Stomach (tissue), 9 donors: ENCODE results near the gene ADD2. TPM values are rescaled to one million over a fixed set of nuclear protein-coding genes. Genes with fewer than 3 reads are reported as not detected.

ENCODE experiments used
- DNase-seq, 2 donors: peaks; one replicate each; pipeline versions ENCODE4 v3.0.0 to v3.0.0-alpha.2; 2013 to 2019
- H3K27ac ChIP-seq, 5 donors: fragments of 200-600 bp in 4 of 5; sonication (generic) in 4 of 5; one replicate each; pipeline ENCODE4 v1.5.1; 2013 to 2019; ENCODE audit warnings: mild to moderate bottlenecking in 1 of 5, moderate library complexity in 1 of 5
- H3K27me3 ChIP-seq, 3 donors: fragments of 200-600 bp; sonication (generic); one replicate each; pipeline ENCODE4 v1.5.1; 2017 to 2019; ENCODE audit warnings: mixed run types in 1 of 3
- H3K36me3 ChIP-seq, 4 donors: fragments of 200-600 bp; sonication (generic); 1 replicate in 3 of 4; 2 replicates in 1 of 4; pipeline ENCODE4 v1.5.1; 2016 to 2019
- H3K4me1 ChIP-seq, 4 donors: fragments of 200-600 bp; sonication (generic); one replicate each; pipeline ENCODE4 v1.5.1; 2016 to 2019
- H3K4me3 ChIP-seq, 4 donors: fragments of 200-600 bp; sonication (generic) in 3 of 4; one replicate each; pipeline ENCODE4 v1.5.1; 2016 to 2019; ENCODE audit warnings: mild to moderate bottlenecking in 1 of 4
- H3K9me3 ChIP-seq, 4 donors: fragments of 200-600 bp; sonication (generic); one replicate each; pipeline ENCODE4 v1.5.1; 2016 to 2019
- EP300 ChIP-seq: sonication (generic); formaldehyde crosslinking; IDR thresholded peaks from one replicate; pipeline ENCODE4 v1.6.1; 2017; ENCODE audit warnings: antibody characterized with exemption
- POLR2A ChIP-seq, 4 donors: fragments of 450-650 bp; IDR thresholded peaks; one replicate each; pipeline ENCODE4 v1.6.1; 2016; ENCODE audit warnings: antibody characterized with exemption in 4 of 4, control low read depth in 2 of 4, mild to moderate bottlenecking in 1 of 4, moderate library complexity in 1 of 4
- POLR2AphosphoS5 ChIP-seq, 3 donors: sonication (generic); formaldehyde crosslinking; IDR thresholded peaks; one replicate each; pipeline ENCODE4 v1.6.1; 2016; ENCODE audit warnings: antibody characterized with exemption in 3 of 3
- WGBS, 5 donors: extraction: QIAGEN DNeasy Blood & Tissue Kit in 3 of 5; methylation state at CpG; one replicate each; pipeline versions ENCODE4 v1.1.5 to v1.1.7; 2013 to 2018; 5-methylcytosine and 5-hydroxymethylcytosine counted together
- intact Hi-C: fragments of 100-400 bp; cut with DNase I; formaldehyde crosslinking; loops from one replicate; pipeline ENCODE4 v1.15.1; 2023; ENCODE audit warnings: low total_unique reads
- polyA plus RNA-seq, 3 donors: library from polyadenylated mRNA; stranded (reverse); fragments of 200-250 nt; gene quantifications; one replicate each; pipeline ENCODE4 v1.2.3, GENCODE V29; 2013
- total RNA-seq, 5 donors: library from RNA; depleted of rRNA; stranded (reverse); fragments of >200 nt; gene quantifications; one replicate each; pipeline versions ENCODE4 v1.1.0 to v1.2.3, GENCODE V29; 2014 to 2016
- TF ChIP-seq, protein P1 (sequence below), 7 experiments: fragments of 450-650 bp in 4 of 7; fragments of 200-600 bp in 3 of 7; sonication (generic) in 3 of 7; IDR thresholded peaks; one replicate each; pipeline ENCODE4 v1.5.1; 2016 to 2019; ENCODE audit warnings: antibody characterized with exemption in 7 of 7, control low read depth in 2 of 7, mild to moderate bottlenecking in 1 of 7
- donor health status: healthy with polysubstance abuse.
- donor health status: Bipolar disorder and iron deficiency.
- donor health status: healthy.

The ADD2 gene
- total and polyA plus RNA-seq, 8 donors: 0.12 to 5.5 (median 1.5) TPM; not detected in 2

DNA sequence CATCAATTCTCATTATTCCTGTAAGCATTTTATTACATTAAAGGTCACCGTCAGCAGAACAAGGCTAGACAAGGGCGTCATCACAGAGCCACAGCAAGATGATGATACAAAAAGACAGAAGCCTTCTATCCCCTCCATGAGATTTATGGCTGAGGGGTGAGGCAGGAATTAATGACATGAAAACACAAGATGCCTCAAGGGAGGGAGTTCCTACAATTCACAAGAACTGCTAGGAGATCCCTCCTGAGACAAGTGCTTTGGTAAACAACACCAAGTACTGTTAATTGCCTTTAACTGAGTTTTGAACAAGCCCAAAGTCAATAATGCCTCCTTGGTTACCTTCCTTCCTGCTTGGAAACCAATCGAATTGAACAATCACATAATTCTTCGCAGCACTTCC lies 14.1 kb downstream of the ADD2 start:
- 58 to 78% (median 71%) methylated on average over 4 of the region's 4 CpGs for WGBS, 5 donors
- intact Hi-C loops: no loop called here
- DNase-seq: no peak
- peaks cover 0 to 54% (median 5%) of the 10 kb centered on the region in 3 donors for H3K27me3 ChIP-seq
- H3K4me3 ChIP-seq: no peak overlapping the region
- H3K9me3 ChIP-seq: no peaks in the 10 kb centered on the region
- TF ChIP-seq, protein P1, sequence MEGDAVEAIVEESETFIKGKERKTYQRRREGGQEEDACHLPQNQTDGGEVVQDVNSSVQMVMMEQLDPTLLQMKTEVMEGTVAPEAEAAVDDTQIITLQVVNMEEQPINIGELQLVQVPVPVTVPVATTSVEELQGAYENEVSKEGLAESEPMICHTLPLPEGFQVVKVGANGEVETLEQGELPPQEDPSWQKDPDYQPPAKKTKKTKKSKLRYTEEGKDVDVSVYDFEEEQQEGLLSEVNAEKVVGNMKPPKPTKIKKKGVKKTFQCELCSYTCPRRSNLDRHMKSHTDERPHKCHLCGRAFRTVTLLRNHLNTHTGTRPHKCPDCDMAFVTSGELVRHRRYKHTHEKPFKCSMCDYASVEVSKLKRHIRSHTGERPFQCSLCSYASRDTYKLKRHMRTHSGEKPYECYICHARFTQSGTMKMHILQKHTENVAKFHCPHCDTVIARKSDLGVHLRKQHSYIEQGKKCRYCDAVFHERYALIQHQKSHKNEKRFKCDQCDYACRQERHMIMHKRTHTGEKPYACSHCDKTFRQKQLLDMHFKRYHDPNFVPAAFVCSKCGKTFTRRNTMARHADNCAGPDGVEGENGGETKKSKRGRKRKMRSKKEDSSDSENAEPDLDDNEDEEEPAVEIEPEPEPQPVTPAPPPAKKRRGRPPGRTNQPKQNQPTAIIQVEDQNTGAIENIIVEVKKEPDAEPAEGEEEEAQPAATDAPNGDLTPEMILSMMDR (IDR thresholded peaks at IDR 0.05): no peak
- TF ChIP-seq POLR2A (IDR thresholded peaks at IDR 0.05) (no peak), POLR2AphosphoS5 (IDR thresholded peaks at IDR 0.05) (no peak), EP300 (no peak)
- H3K4me1 ChIP-seq: no peaks in the 10 kb centered on the region
- no peaks in the 10 kb centered on the region for H3K36me3 ChIP-seq
- no peak overlapping the region for H3K27ac ChIP-seq

- Histone ChIP-seq H3K27me3 (peaks cover 0 to 56% (median 5%) of the 10 kb centered on the region in 3 donors), H3K4me3 (no peak overlapping the region), H3K36me3 (no peaks in the 10 kb centered on the region), H3K27ac (no peak overlapping the region), H3K9me3 (no peaks in the 10 kb centered on the region), H3K4me1 (no peaks in the 10 kb centered on the region)
- intact Hi-C loops: no loop called here
- DNase-seq: no peak
- TF ChIP-seq, protein P1 (IDR thresholded peaks at IDR 0.05): no peak
- TF ChIP-seq EP300 (no peak), POLR2AphosphoS5 (IDR thresholded peaks at IDR 0.05) (no peak), POLR2A (IDR thresholded peaks at IDR 0.05) (no peak)
Observed at GRCh38 chr2:70753031-70753430, 15.0 kb downstream of the ADD2 start.

GRCh38 chr2:70752396-70752795 lies 15.6 kb downstream of the ADD2 start:
- no peak overlapping the region for H3K4me3 ChIP-seq
- TF ChIP-seq, protein P1 (IDR thresholded peaks at IDR 0.05): no peak
- TF ChIP-seq POLR2A (IDR thresholded peaks at IDR 0.05) (no peak), EP300 (no peak), POLR2AphosphoS5 (IDR thresholded peaks at IDR 0.05) (no peak)
- 60 to 81% (median 78%) methylated on average over 1 of the region's 1 CpG for WGBS, 5 donors
- no peaks in the 10 kb centered on the region for H3K36me3 ChIP-seq
- DNase-seq: no peak
- H3K4me1 ChIP-seq: no peaks in the 10 kb centered on the region
- H3K9me3 ChIP-seq: no peaks in the 10 kb centered on the region
- no peak overlapping the region for H3K27ac ChIP-seq
- intact Hi-C loops: no loop called here
- peaks cover 0 to 58% (median 5%) of the 10 kb centered on the region in 3 donors for H3K27me3 ChIP-seq

GRCh38 chr2:70751881-70752280 lies 16.1 kb downstream of the ADD2 start:
- TF ChIP-seq, protein P1 (IDR thresholded peaks at IDR 0.05): no peak
- TF ChIP-seq POLR2A (IDR thresholded peaks at IDR 0.05): no peak
- no peak for TF ChIP-seq POLR2AphosphoS5 (IDR thresholded peaks at IDR 0.05)
- TF ChIP-seq EP300: no peak
- Histone ChIP-seq H3K4me1 (no peaks in the 10 kb centered on the region), H3K36me3 (no peaks in the 10 kb centered on the region), H3K27me3 (peaks cover 0 to 56% (median 5%) of the 10 kb centered on the region in 3 donors), H3K9me3 (no peaks in the 10 kb centered on the region), H3K27ac (no peak overlapping the region), H3K4me3 (no peak overlapping the region)
- no peak for DNase-seq
- WGBS, 5 donors: 63 to 84% (median 76%) methylated on average over 4 of the region's 4 CpGs
- intact Hi-C loops: no loop called here
